ENCODE measurements around the gene PRKAB1. TPM values are rescaled to one million over a fixed set of nuclear protein-coding genes. Genes with fewer than 3 reads are reported as not detected.
A peak's percentile ranks its signal among the peaks of the same experiment; 100 is the strongest.

Gene PRKAB1
- total RNA-seq, 1 donor from 2014 or later, result 32.5 TPM

GRCh38 chr12:119682639-119683252 is 14.8 kb downstream of the PRKAB1 start:
- no peak for TF ChIP-seq CTCF (conservative IDR thresholded peaks at IDR 0.05)
- Mint-ChIP-seq H3K4me3 (no peak overlapping the region), H3K9me3 (peaks cover 5% of the 10 kb centered on the region), H3K4me1 (ENCODE audit: unreplicated experiment) (peaks cover 32% of the 10 kb centered on the region), H3K27me3 (no peaks in the 10 kb centered on the region), H3K36me3 (peaks cover 43% of the 10 kb centered on the region), H3K27ac (no peak overlapping the region)
- DNase-seq (ENCODE audit: extremely low spot score, unreplicated experiment), result no peak

- H3K9me3 Mint-ChIP-seq, result peaks cover 5% of the 10 kb centered on the region
- no peak overlapping the region for H3K4me3 Mint-ChIP-seq
- H3K36me3 Mint-ChIP-seq, result peaks cover 40% of the 10 kb centered on the region
- H3K27me3 Mint-ChIP-seq, result no peaks in the 10 kb centered on the region
- peaks cover 32% of the 10 kb centered on the region for H3K4me1 Mint-ChIP-seq (ENCODE audit: unreplicated experiment)
- no peak for DNase-seq (ENCODE audit: extremely low spot score, unreplicated experiment)
- peak overlapping the region; percentile 52 for H3K27ac Mint-ChIP-seq
- no peak for TF ChIP-seq CTCF (conservative IDR thresholded peaks at IDR 0.05)
Measured at GRCh38 chr12:119683413-119683812, 15.5 kb downstream of the PRKAB1 start.

- peaks cover 5% of the 10 kb centered on the region for H3K9me3 Mint-ChIP-seq
- H3K27me3 Mint-ChIP-seq, result no peaks in the 10 kb centered on the region
- H3K36me3 Mint-ChIP-seq, result peaks cover 37% of the 10 kb centered on the region
Measured at GRCh38 chr12:119683816-119684215, 15.9 kb downstream of the PRKAB1 start.

GRCh38 chr12:119684711-119685369 is 16.9 kb downstream of the PRKAB1 start:
- peaks cover 31% of the 10 kb centered on the region for H3K36me3 Mint-ChIP-seq
- H3K4me1 Mint-ChIP-seq (ENCODE audit: unreplicated experiment), result peaks cover 32% of the 10 kb centered on the region
- peak overlapping the region; percentile 83 for H3K27ac Mint-ChIP-seq

More at GRCh38 chr12:119683816-119684215, 15.9 kb downstream of the PRKAB1 start:
- Mint-ChIP-seq H3K4me3 (no peak overlapping the region), H3K4me1 (ENCODE audit: unreplicated experiment) (peaks cover 32% of the 10 kb centered on the region), H3K27ac (peak overlapping the region; percentile 52)
- TF ChIP-seq CTCF (conservative IDR thresholded peaks at IDR 0.05), result no peak
- DNase-seq (ENCODE audit: extremely low spot score, unreplicated experiment), result no peak

GRCh38 chr12:119685375-119685774 is 17.4 kb downstream of the PRKAB1 start:
- Mint-ChIP-seq H3K9me3 (peaks cover 5% of the 10 kb centered on the region), H3K27ac (peak overlapping the region; percentile 83), H3K27me3 (no peaks in the 10 kb centered on the region), H3K4me1 (ENCODE audit: unreplicated experiment) (peaks cover 32% of the 10 kb centered on the region), H3K4me3 (no peak overlapping the region), H3K36me3 (peaks cover 27% of the 10 kb centered on the region)
- no peak for TF ChIP-seq CTCF (conservative IDR thresholded peaks at IDR 0.05)
- no peak for DNase-seq (ENCODE audit: extremely low spot score, unreplicated experiment)

More at GRCh38 chr12:119684711-119685369, 16.9 kb downstream of the PRKAB1 start:
- no peak for DNase-seq (ENCODE audit: extremely low spot score, unreplicated experiment)
- H3K9me3 Mint-ChIP-seq, result peaks cover 5% of the 10 kb centered on the region
- peak overlapping the region; percentile 43 for H3K4me3 Mint-ChIP-seq
- no peaks in the 10 kb centered on the region for H3K27me3 Mint-ChIP-seq
- TF ChIP-seq CTCF (conservative IDR thresholded peaks at IDR 0.05), result no peak

Data from type B pancreatic cell (in vitro differentiated cells).